ENCODE data around the gene ANKS1A.

DNA sequence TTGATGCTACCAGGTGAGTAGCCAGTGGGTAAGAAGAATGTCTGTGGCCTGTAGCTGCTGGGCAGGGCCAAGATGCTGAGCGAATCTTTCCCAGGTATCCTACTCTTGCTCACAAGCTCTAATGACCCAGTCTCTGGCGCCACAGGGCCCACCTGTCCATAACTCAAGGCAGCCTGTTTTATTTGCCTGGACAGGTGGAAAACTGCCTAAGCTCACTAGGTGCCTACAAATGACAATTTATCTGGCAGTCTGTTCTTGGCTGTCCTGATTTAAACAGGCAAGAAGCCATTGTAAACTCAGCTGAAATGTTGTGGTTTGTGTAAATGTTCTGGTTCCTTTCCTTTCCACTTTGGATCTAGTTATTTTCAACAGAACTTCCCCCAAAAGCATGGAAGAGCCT is 138.8 kb downstream of the ANKS1A start:
- TF ChIP-seq, protein P1, sequence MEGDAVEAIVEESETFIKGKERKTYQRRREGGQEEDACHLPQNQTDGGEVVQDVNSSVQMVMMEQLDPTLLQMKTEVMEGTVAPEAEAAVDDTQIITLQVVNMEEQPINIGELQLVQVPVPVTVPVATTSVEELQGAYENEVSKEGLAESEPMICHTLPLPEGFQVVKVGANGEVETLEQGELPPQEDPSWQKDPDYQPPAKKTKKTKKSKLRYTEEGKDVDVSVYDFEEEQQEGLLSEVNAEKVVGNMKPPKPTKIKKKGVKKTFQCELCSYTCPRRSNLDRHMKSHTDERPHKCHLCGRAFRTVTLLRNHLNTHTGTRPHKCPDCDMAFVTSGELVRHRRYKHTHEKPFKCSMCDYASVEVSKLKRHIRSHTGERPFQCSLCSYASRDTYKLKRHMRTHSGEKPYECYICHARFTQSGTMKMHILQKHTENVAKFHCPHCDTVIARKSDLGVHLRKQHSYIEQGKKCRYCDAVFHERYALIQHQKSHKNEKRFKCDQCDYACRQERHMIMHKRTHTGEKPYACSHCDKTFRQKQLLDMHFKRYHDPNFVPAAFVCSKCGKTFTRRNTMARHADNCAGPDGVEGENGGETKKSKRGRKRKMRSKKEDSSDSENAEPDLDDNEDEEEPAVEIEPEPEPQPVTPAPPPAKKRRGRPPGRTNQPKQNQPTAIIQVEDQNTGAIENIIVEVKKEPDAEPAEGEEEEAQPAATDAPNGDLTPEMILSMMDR (conservative IDR thresholded peaks at IDR 0.05; ENCODE audit: low read length) = no peak
- TF ChIP-seq EZH2phosphoT487 (IDR thresholded peaks at IDR 0.05; ENCODE audit: borderline replicate concordance) = no peak

Data from Loucy (cell line).